Esophagus mucosa (tissue), 1 donor: Measurements from ENCODE around the gene HSPA1B. TPM values are rescaled to one million over a fixed set of nuclear protein-coding genes. Genes with fewer than 3 reads are reported as not detected.
"Not testable (repeated sequence)": the region's sequence is repeated elsewhere in the genome, so short reads cannot be mapped to it uniquely, and the experiment has no call there.

ENCODE experiments used
- ATAC-seq: fragments of 200-7000 bp; cut with Tn5 transposase; one replicate; pipeline ENCODE4 v1.9.1; 2020
- total RNA-seq: library from RNA; stranded (reverse); gene quantifications from one replicate; pipeline ENCODE4 v1.2.4, GENCODE V29; 2023
- donor health status: DM: yes; HTN: yes; CAD: no.

HSPA1B gene
- 92.9 TPM for total RNA-seq

DNA sequence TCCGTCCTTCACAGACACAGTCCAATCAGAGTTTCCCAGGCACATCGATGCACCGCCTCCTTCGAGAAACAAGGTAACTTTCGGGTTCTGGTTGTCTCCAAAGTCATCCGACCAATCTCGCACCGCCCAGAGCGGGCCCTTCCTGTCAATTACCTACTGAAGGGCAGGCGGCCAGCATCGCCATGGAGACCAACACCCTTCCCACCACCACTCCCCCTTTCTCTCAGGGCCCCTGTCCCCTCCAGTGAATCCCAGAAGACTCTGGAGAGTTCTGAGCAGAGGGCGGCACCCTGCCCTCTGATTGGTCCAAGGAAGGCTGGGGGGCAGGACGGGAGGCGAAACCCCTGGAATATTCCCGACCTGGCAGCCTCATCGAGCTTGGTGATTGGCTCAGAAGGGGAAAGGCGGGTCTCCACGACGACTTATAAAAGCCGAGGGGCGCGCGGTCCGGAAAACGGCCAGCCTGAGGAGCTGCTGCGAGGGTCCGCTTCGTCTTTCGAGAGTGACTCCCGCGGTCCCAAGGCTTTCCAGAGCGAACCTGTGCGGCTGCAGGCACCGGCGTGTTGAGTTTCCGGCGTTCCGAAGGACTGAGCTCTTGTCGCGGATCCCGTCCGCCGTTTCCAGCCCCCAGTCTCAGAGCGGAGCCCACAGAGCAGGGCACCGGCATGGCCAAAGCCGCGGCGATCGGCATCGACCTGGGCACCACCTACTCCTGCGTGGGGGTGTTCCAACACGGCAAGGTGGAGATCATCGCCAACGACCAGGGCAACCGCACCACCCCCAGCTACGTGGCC, at the start of gene HSPA1B:
Gene HSPA1B (plus strand): TSS at position 453 of the 794 bp plus-strand sequence. CDS start 213 bp downstream, at position 666.
- ATAC-seq: peak; percentile 93

DNA sequence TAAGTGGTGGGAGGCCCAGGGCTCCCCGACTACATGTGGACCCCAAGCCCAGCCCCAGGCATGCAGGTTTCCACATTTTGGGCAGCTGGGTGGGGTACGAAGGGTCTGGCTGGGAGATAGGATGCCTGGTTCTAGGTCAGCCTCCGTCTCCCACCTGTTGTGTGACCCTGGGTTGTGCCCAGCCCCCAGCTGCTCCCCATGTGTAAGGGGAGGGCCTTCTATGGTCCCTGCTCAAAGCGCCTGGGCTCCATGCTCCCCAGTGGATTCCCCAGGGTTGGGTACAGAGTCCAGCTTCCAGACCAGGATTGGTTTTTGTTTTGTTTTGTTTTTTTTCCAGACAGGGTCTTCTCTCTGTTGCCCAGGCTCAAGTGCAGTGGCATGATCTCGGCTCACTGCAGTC, 49.3 kb upstream of the HSPA1B start:
- ATAC-seq: no peak

DNA sequence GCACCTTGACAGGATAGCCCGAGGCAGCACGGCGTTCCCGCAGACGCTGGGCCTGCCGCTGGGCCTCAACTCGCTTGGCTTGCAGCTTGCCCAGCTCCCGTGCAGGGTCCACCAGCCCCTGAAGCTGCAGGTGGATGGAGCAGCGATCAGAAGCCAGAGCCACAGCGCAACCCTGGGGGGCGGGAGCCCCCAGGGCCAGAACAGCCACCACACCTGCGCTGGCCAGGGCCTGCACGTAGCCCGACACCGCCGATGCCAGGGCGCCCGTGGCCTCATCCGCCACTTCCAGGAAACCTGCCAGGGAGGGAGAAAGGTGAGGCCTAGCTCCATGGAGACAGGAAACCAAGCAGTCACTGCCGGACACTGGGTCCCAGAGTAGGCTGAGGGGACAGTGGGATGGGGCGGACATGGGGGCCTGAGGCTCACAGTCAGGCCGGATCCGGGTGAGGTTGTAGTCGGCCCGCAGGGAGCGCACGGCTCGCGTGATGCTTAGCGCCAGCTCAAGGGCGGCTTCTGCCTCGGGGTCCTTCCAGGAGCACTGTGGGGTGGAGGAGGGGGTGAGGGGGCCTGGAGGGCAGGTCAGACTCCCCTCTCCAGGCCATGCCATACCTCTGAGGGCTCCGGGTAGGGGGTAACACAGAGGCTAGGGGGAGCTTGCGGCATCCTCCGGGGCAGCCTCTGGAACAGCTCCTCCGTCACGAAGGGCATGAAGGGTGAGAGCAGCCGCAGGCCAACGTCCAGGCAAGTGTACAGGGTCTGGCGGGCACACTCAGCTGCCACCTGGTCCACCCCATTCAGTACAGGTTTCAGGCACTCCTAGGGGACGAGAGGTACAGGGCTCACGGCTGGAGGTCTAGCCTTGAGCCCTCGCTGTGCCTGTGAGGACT, 48.3 kb upstream of the HSPA1B start:
- no peak for ATAC-seq

DNA sequence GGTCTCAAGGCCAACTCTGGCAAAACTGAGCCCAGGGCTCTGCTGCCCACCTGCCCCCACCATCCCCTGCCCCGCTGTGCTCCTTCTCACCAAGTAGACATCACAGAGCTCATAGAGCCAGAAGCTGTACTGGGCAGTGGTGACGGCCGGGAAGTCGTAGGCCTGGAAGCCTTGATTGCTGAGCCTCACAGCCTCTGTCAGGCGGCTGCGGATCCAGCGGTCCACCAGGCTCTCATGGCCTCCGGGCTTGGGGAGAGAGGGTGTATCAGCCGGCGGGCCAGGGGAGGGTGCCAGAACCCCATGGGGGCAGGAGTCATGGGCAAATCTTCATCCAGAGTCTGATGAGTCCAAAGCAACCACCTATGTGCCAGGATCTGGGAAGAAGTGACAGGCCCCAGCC, 47.6 kb upstream of the HSPA1B start:
- no peak for ATAC-seq

DNA sequence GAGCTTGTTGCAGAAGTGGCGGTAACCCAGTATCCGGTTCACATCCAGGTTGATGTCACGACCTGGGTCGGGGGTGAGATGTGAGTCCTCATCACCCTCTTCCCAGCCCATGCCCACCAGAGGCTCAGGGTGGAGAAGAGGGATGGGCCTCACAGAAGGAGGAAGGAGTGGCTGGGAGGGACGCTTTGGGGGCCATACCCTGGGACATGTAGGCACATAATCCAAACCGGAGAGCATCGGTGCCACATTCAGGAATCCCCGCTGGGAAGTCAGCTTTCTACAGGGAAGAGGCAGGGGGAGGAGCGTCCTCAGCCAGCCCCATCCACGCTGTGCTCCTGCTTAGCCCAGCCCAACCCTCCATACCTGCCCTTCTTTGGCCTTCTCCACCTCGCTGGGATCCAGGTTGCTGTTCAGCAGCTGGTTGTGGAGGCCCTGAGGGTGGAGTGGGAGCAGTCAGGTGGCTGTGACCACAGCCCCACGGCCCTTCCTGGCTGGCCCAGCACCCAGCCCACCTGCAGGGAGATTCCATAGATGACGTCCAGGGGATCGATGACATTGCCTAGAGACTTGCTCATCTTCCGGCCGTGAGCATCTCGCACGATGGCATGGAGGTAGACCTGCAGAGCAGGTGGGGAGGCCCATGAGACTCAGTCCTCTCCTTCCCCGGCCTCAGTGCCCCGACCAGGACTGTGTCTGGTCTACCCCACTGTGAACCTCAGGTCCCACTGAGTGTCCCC, 46.9 kb upstream of the HSPA1B start:
- ATAC-seq: no peak

DNA sequence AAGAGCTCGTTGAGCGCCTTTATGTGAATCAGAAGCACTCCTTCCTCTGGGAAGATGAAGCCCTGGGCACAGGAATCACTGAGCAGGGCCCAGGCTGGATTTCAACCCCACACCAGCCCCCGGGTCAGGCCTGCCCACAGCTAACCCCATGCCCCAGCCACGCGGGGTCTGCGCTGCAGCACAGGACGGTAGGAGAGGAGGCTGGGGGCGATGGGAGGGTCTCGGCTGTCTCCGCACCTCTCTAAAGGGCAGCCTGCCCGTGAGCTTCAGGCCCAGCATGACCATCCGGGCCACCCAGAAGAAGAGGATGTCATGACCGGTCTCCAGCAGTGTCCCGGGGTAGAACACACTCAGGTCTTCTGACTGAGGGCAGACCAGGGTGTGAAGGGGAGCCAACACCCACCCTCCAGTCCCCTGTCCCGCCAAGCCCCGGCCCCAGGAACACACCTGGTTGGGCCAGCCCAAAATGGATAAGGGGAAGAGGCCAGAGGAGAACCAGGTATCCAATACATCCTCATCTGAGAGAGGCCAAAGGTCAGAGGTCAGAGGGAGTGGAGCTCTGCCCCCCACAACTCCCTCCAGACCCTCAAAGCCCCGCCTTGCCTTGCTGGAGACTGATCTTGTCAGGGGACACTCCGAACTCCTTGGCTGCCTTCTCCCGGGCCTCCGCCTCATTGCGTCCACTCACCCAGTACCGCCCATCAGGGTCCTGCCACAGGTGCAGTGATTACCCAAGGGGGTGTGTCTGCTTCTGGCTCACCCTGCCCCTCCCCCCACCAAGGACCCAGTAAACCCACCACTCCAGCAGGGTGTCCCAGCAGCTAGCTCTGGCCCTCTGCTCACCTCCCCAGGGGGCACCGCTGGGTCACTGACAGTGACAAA, 46.1 kb upstream of the HSPA1B start:
- ATAC-seq: no peak

DNA sequence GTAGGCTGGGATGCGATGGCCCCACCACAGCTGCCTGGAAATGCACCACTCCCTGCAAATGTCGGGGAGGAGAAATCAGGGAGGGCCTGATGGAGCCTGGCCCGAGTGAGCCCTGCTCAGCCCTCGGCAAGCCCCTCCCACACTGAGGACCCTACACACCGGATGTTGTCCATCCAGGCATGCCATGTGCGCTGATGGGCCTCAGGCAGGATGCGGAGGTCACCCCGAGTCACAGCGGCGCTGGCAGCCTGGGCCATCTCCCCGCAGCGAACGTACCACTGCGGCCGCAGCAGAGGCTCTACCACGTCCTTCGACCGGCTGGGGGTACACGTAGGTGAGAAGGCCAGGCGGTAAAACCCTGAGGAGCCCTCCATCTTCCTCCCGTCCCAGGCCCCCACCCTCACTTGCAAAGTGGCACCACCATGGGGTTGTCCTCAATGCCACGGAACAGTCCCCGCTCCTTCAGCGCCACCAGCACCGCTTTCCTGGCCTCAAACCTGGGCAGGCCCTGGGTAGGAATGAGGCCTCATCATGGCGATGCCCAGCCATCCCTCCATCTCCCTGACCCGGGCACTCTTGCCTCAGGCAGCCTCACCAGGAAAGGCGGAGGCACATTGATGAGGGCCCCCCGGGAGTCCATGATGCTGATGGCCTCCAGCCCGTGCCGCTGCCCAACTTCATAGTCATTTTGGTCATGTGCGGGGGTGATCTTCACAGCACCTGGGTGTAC, 45.2 kb upstream of the HSPA1B start:
- no peak for ATAC-seq

DNA sequence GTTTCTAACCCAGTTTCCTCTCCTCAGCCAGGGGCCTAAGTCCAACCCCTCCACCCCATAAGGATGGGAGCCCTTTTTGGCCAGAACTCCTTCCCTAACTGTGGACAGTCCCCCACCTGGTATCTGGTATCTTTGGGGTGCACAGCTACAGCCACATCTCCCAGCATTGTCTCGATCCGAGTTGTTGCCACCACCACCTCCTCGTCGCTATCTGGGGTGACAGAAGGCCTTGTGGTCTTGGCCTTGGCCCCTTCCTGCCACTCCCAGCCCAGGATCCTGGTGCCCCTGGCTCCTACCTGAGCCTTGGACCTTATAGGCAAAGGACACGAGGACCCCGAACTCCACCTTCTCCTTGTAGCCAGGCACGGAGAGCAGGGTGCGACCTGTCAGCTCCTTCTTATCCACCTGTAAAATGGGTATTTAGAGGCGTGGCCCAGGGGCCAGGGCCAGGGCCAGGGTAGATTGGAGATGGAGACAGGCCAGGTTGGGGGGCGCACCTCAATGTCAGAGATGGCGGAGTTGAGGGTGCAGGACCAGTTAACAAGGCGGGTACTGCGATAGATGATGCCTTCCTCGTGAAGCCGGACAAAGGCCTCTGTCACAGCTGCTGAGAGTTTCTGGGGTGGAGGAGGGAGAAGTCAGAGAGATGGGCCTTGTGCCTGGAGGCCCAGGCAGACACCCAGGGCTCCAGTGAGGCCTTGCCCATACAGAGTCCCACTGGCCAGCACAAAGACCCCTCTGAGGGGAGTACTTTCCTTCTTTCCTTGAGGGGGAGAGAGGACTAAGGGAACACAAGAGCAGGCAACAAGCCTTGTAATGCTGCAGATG, 43.2 kb upstream of the HSPA1B start:
- no peak for ATAC-seq

DNA sequence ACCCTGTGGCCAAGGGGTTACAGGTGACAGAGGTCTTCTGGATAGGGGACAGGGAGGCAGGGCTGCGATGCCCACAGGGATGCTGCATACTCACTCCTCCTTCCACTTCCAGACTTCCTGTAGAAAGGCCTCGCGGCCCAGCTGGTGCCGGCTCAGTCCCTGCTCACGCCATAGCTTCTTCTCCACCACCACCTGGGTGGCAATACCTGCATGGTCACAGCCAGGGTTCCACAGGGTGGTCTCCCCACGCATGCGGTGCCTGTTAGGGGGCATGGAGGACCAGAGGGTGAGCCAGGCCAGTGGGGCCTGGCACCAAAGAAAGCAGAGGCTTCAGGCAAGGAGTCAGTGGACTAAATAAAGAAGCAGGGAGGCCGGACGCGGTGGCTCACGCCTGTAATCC, 42.1 kb upstream of the HSPA1B start:
- ATAC-seq: no peak

DNA sequence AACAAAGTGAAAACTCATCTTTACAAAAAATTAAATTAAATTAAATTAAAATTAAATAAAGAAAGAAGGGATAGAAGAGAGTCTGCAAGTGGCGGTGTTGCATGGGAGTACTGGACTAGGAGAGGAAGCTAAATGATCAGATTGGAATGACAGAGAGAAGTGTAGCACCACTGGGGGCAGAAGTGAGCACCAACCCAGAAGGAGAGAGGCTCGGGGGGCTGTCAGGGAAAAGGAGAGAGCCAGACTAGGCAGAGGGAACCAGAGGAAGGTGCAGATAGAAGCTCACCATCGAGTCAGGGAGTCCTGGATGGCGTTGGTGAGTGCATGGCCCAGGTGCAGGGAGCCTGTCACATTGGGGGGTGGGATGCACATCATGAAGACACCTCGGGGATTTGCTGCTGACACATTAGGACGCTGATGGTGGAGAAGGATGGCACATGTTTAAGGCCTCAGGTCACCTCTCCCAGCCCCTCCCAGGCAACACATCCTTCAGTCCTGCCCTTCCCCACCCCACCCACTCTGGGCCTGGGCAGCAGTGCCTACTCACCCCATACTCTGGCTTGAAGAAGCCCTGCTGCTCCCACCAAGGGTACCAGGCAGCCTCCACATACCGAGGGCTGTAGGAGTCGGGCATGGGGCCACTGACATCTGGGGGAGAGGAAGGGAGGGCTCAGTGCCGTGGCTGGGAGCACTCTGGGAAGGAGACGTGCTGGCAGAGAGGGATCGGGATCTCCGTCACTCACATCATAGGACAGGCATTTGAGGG, 36.0 kb upstream of the HSPA1B start:
- no peak for ATAC-seq

DNA sequence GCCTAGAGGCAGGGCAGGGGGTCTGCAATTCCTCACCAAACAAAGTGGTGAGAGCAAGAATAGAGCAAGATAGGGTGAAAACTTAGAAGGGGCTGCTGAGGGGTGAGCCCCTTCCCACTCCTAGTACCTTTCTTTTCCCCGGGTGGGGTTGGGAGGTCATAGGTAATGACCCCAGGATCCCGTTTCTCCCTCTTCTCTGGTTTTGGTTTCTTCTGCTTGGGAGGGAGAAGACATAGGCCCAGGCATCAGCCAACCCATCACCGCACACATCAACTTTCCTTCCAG, 35.5 kb upstream of the HSPA1B start:
- ATAC-seq: no peak

DNA sequence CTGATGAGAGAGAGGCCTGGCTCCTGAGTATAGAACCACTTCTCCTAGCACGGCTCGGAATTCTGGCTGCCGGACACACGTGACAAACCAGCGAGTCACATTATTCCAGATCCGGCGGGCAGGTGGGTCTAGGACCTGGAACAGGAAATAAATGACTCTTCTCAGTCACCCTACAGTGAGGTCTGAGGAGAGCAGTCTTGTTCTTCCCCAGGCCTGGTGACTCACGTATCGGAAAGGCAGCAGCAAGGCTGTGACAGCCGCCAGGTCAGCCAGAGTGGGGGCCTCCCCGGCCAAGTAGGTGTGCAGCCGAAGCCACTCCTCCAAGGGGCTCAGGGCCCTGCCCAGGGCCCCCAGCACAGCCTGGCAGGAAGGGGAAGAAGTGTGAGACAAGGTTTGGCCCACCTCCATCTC, 34.8 kb upstream of the HSPA1B start:
- peak; percentile 48 for ATAC-seq

DNA sequence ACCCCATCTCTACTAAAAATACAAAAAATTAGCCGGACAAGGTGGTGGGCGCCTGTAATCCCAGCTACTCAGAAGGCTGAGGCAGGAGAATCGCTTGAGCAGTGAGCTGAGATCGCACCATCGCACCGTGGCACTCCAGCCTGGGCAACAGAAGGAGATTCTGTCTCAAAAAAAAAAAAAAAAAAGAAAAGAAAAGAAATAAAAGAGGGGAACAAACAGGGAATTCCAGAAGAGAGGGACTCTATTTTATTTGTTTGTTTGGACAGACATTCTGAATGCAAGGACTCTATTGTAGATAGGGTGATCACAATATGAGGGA, 33.7 kb upstream of the HSPA1B start:
- ATAC-seq: not testable (repeated sequence)

DNA sequence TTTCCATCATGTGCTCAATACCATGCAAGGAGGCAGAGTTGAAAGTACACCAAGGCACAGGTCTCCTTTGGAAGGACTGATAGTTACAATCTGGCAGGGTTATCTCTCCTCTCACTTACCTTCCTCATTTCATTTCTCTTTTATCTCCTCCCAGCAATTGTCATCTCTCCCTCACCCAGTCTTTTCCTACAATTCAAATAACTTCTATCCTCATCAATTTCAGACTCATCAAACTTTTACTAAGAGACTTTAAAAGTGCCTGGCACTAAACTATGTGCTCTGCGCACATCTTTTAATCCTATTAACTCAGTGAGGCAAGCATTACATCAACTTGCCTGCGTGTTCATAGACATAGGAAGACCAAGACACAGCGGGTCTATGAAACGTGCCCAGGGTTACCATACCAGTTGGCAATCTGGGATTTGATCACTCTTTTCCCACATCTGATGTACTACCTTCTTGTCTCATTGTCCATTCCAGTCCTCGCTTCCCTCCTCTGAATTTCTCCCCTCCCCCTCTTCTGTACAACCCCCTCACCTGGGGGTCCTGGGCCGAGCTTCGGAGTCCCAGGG, 33.2 kb upstream of the HSPA1B start:
- peak; percentile 0 for ATAC-seq

DNA sequence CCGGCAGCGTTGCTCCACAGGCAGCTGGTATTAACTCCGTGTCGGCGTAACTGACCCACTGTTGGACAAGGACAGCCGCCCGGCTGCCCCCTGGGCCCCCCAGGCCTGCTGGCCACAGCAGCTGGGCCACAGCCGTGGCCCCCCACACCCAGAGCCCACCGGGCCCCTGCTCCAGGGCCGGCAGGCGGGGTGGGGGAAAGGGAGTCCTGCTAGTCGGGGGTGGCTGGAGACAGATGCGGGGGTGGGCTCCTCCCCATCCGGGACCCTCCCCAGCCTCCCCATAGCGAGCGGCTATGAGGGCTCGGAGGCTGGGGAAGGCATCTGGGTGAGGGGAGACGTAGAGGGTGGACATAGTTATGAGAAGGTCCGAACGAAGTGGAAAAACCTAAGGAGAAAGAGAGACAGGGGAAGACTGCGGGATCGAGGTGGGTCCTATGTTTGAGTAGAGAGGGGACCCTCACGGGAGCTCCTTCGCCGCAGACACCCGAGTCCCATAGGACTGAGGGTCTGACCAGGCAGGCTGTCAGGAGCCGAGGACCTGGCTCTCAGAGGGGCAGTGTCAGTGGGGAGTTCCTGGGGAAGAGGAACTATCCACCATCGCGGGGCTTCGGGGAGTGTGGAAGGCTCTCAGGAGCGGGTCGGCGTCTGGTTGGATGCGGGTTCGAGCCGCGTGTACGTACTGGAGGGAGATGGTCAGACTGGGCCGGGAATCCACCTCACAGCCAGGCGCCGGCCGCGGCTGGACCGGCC, 32.5 kb upstream of the HSPA1B start:
- ATAC-seq: peak; percentile 10

DNA sequence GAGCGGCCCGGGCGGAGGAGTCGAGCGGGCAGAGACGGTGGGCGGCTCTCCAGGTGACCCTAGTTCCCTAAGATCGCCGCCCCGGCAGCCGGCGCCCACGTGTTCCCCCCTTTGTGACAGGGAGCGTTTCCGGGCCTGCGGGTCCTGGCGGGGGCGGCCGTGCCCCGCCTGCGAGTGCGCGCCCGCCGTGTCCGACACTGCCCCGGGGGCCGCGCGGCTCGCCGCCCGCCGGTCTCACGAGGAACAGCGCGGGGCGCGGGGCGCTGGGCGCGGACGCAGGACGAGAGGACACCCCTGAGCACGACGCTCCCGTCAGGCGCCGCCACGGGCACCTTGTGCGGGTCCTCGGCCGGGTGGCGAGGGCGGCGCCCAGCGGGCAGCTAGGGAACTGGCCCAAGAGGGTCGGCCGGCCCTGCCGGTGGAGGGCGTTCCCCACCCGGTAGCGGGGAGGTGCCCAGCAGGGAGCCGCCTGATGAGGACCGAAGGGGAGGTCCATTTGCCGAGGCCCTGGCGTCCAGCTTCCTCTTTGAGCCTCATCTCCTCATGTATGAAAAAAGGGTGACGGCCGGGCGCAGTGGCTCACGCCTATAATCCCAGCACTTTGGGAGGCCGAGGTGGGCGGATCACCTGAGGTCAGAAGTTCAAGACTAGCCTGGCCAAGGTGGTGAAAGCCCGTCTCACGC, 31.8 kb upstream of the HSPA1B start, which contains the start of gene VARS1:
Gene VARS1 (minus strand): TSS at position 137 of the 683 bp plus-strand sequence. CDS start 535 bp downstream, outside the sequence.
- ATAC-seq: peak; percentile 92

DNA sequence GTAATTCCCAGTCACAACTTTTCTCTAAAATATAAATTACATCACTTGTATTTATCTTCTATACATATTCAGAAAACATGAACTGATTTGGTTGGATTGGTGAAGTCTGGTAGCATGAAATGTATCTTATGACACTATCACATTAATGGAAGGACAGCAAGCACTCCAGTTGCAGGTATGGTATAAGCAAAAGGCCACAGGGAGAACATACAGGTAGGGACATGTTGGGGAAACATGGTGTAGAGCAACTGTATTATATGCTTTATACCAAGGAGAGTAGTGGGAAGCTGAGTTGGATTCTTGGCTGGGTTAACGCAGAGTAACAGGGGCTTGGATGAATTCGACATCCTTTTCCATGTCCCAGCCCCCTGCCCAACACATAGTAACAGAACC, 30.5 kb upstream of the HSPA1B start:
- ATAC-seq: no peak

DNA sequence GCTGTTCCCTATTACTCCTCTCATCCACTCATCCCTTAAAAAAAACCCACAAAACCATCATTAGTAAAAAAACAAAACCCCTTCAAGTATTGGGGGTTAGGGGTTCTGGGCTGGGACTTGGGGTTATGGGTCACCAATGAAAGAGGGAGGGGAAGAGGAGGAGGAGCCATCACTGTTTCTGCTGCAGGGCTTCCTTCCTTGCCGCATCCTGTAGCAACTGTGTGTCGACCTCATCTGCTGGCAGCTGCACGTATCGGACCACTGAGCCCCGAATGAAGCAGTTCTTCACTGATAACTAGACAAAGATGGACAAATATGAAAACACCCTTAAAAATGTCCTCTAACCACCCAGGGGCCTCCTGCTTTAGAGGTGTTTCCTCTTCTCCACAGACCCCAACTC, 29.9 kb upstream of the HSPA1B start:
- ATAC-seq: no peak
